GM21723 (cell line): ENCODE data around the gene ZNF384.

Experiments used
- ATAC-seq: cut with Tn5 transposase; IDR thresholded peaks from one replicate; pipeline ENCODE4 v1.9.1; 2021; ENCODE audit warnings: mild to moderate bottlenecking, moderate library complexity; ENCODE audit not compliant: unreplicated experiment

ZNF384 gene

GRCh38 chr12:6626654-6627283, 62.4 kb downstream of the ZNF384 start:
- ATAC-seq: no peak

GRCh38 chr12:6620885-6621274, 68.3 kb downstream of the ZNF384 start:
- no peak for ATAC-seq

- ATAC-seq: no peak
Observed at GRCh38 chr12:6620137-6620884, 68.9 kb downstream of the ZNF384 start.

- ATAC-seq: no peak
Observed at GRCh38 chr12:6618483-6619225, 70.5 kb downstream of the ZNF384 start.
